HepG2 (cell line): ENCODE measurements around the gene ZNF83. TPM values are rescaled to one million over a fixed set of nuclear protein-coding genes. Genes with fewer than 3 reads are reported as not detected.
"Not testable (repeated sequence)": the region's sequence is repeated elsewhere in the genome, so short reads cannot be mapped to it uniquely, and the experiment has no call there.

Source experiments
- ATAC-seq: fragments of 200-7000 bp; cut with Tn5 transposase; 3 replicates; pipeline ENCODE4 v1.9.1; 2020; ENCODE audit warnings: mild to moderate bottlenecking, moderate library complexity
- BruUV-seq: library from RNA; stranded (reverse); fragments of 400-500 nt; replicated peaks from 2 replicates; lab custom pipeline; 2021; lab: Mats Ljungman, UMichigan
- CTCF ChIA-PET: fragments of 300-600 bp; formaldehyde crosslinking; extraction: SDS; loops from one replicate; lab custom pipeline; 2021; ENCODE audit warnings: low total read pairs, inconsistent platforms, low intra/inter-chr PET ratio; lab: Yijun Ruan, JAX
- POLR2A ChIA-PET: fragments of 350-600 bp; sonication (Branson Sonifier 250); formaldehyde crosslinking; loops from one replicate; lab custom pipeline; 2020; ENCODE audit warnings: antibody characterized with exemption, inconsistent platforms; lab: Yijun Ruan, JAX
- DNase-seq: peaks from one replicate; pipeline ENCODE4 v3.0.0-alpha.2; 2015; ENCODE audit warnings: low spot score
- FAIRE-seq: peaks from 3 replicates; lab custom pipeline; 2011; peaks lifted over from hg19 to GRCh38; lab: Jason Lieb, UNC
- H2AFZ ChIP-seq: one replicate; pipeline ENCODE4 v1.6.1; 2011; ENCODE audit warnings: low read length, inconsistent platforms
- H3K27ac ChIP-seq: fragments of 300-600 bp; 3 replicates; pipeline ENCODE4 v1.8.0; 2011; ENCODE audit warnings: mixed run types, mild to moderate bottlenecking, mixed read lengths, low read length, inconsistent platforms; ENCODE audit not compliant: insufficient read depth; ENCODE audit errors: extremely low read length
- H3K27me3 ChIP-seq, 2 experiments: fragments of 200-600 bp in 1 of 2; 2 replicates in 1 of 2; 3 replicates in 1 of 2; pipeline versions ENCODE4 v1.6.0 to v1.8.0; 2011; ENCODE audit warnings: low read length in 2 of 2, mild to moderate bottlenecking in 2 of 2, moderate library complexity in 2 of 2, inconsistent platforms in 1 of 2; ENCODE audit not compliant: insufficient read depth in 2 of 2, control insufficient read depth in 1 of 2
- H3K36me3 ChIP-seq, 2 experiments: fragments of 200-600 bp in 1 of 2; replicated peaks in 1 of 2; 2 replicates in 1 of 2; 3 replicates in 1 of 2; pipeline versions ENCODE4 v1.5.1 to v1.8.0; 2011; ENCODE audit warnings: low read length in 2 of 2, inconsistent platforms in 1 of 2; ENCODE audit not compliant: insufficient read depth in 2 of 2, control insufficient read depth in 1 of 2
- H3K4me1 ChIP-seq: 2 replicates; pipeline ENCODE4 v1.5.1; 2012; ENCODE audit warnings: low read length, inconsistent platforms; ENCODE audit not compliant: insufficient read depth
- H3K4me2 ChIP-seq: 2 replicates; pipeline ENCODE4 v1.6.0; 2011; ENCODE audit warnings: low read depth, low read length, inconsistent platforms
- H3K4me3 ChIP-seq, 3 experiments: fragments of 200-600 bp in 1 of 3; sonication (generic), shearing (Covaris generic) in 1 of 3; replicated peaks in 1 of 3; 2 replicates each; pipeline ENCODE4 v1.5.1; 2011 to 2016; ENCODE audit warnings: low read length in 3 of 3, inconsistent platforms in 2 of 3, low read depth in 2 of 3, mild to moderate bottlenecking in 2 of 3, control low read depth in 1 of 3, mixed read lengths in 1 of 3; ENCODE audit not compliant: insufficient read depth in 1 of 3
- H3K79me2 ChIP-seq: one replicate; pipeline ENCODE4 v1.6.1; 2011; ENCODE audit warnings: low read length, inconsistent platforms; ENCODE audit not compliant: insufficient read depth
- H3K9ac ChIP-seq: 2 replicates; pipeline ENCODE4 v1.6.0; 2011; ENCODE audit warnings: mild to moderate bottlenecking, low read depth, low read length, inconsistent platforms; ENCODE audit not compliant: insufficient read depth
- H3K9me3 ChIP-seq: 2 replicates; pipeline ENCODE4 v1.5.1; 2012; ENCODE audit warnings: mild to moderate bottlenecking, low read length
- H4K20me1 ChIP-seq: 2 replicates; pipeline ENCODE4 v1.6.0; 2011; ENCODE audit warnings: inconsistent platforms, mild to moderate bottlenecking, low read length, moderate library complexity; ENCODE audit not compliant: insufficient read depth
- ARNT ChIP-seq: fragments of 450-650 bp; IDR thresholded peaks from 2 replicates; pipeline ENCODE4 v1.6.1; 2017
- MAFF ChIP-seq: IDR thresholded peaks from 2 replicates; pipeline ENCODE4 v1.6.1; 2011; ENCODE audit warnings: low read depth, low read length, improper control_type of control experiment
- MAFK ChIP-seq, 2 experiments: IDR thresholded peaks in 1 of 2; conservative IDR thresholded peaks in 1 of 2; 2 replicates each; pipeline ENCODE4 v1.6.1; 2011; ENCODE audit warnings: improper control_type of control experiment in 2 of 2, low read length in 2 of 2
- WGBS: methylation state at CpG from one replicate; pipeline ENCODE4 v1.1.6; 2017; ENCODE audit warnings: low lambda C conversion rate; 5-methylcytosine and 5-hydroxymethylcytosine counted together
- in situ Hi-C: cut with HindIII; loops from 2 replicates; pipeline ENCODE4 v1.10.0; 2017; ENCODE audit warnings: low pct_unique_long_range_greater_than_20kb; ENCODE audit not compliant: extremely low pct_ligation_motif_present
- intact Hi-C: fragments of 100-400 bp; cut with micrococcal nuclease; formaldehyde crosslinking; loops from one replicate; pipeline ENCODE4 v1.10.0; 2022; ENCODE audit not compliant: unreplicated experiment
- polyA plus RNA-seq, 8 experiments: library from polyadenylated mRNA; depleted of rRNA in 3 of 8; stranded (reverse) in 7 of 8; unstranded in 1 of 8; fragments of >200 nt; fragmentation: Illumina TruSeq in 4 of 8; extraction: Trizol in 4 of 8; gene quantifications; 2 replicates each; pipeline versions ENCODE4 v1.2.1 to v1.2.3, GENCODE V29; 2011 to 2016; ENCODE audit warnings: low read depth in 4 of 8, missing spikeins in 1 of 8, mixed read lengths in 1 of 8; ENCODE audit not compliant: insufficient read depth in 1 of 8
- total RNA-seq, 5 experiments: library from RNA; depleted of rRNA; stranded (reverse); fragments of >200 nt; fragmentation: Illumina TruSeq; extraction: Trizol; gene quantifications; 2 replicates each; pipeline ENCODE4 v1.2.3, GENCODE V29; 2016; ENCODE audit warnings: low read depth in 1 of 5

Gene ZNF83
- total and polyA plus RNA-seq, 2 of the 13 experiments (the other 11 are each of a cell fraction or from before 2014, with no cell fraction given), result 20.4 to 44.5 TPM

DNA sequence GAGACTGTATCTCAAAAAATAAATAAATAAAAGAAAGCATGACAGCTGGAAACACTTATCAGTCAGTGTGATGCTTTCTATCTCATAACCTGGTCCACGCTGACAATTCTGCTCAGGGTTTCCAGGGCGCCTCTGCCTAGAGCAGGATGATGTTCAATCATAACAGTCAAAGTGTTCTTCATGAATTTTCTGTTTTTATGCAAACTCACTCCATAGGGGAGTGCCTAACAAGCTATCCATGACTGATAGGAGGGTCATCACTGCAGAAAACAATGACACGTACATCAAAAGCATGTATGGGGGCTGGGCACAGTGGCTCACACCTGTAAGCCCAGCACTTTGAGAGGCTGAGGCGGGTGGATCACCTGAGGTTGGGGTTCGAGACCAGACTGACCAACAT lies 41.4 kb upstream of the ZNF83 start:
- H3K79me2 ChIP-seq, result peaks cover 23% of the 10 kb centered on the region
- CTCF ChIA-PET, result no interaction called here
- DNase-seq (no peak), FAIRE-seq (no peak), ATAC-seq (no peak)
- WGBS, result 53% methylated on average over 5 of the region's 5 CpGs
- no peak overlapping the region for H2AFZ ChIP-seq
- TF ChIP-seq ARNT, result no peak
- no peak overlapping the region for H3K27ac ChIP-seq
- H3K9ac ChIP-seq, result no peak overlapping the region
- no peaks in the 10 kb centered on the region for H3K27me3 ChIP-seq
- in situ Hi-C loops (no loop called here), intact Hi-C loops (no loop called here)
- H3K4me3 ChIP-seq, result no peak overlapping the region
- no peaks in the 10 kb centered on the region for H4K20me1 ChIP-seq
- no TSS peak for BruUV-seq
- peaks cover 0 to 5% of the 10 kb centered on the region in 2 experiments; a peak in 2 of 5 replicates for H3K36me3 ChIP-seq
- peaks cover 17% of the 10 kb centered on the region for H3K4me1 ChIP-seq
- POLR2A ChIA-PET, result interaction anchor here (0.6 kb wide), 1 partner anchor 146 kb away, joined by 6 read pairs; no protein-coding TSS in a partner anchor
- peaks cover 43% of the 10 kb centered on the region; the same call in 1 of the 2 replicates for H3K9me3 ChIP-seq
- no peak overlapping the region for H3K4me2 ChIP-seq

DNA sequence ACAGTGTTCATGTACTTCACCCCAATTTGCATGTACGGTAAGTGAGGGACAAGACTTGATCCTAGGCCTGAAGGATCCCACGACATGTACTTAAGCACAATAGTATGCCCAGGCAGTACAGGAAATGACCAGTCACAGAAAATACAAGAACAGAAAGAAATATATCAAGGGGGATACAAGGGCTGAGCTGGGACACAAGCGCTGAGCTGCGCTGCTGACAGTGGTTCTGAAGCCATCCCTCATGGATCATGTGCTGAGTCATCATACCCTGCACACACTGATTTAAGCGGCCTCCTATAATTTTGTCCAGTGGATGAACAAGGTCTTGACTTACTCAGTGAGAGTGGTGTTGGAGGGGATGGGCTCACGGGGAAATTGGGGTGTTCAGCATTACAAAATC lies 37.1 kb upstream of the ZNF83 start:
- H3K4me1 ChIP-seq, result peaks cover 12% of the 10 kb centered on the region; the same call in 1 of the 2 replicates
- H4K20me1 ChIP-seq, ATAC-seq, intact Hi-C loops, FAIRE-seq, in situ Hi-C loops, H3K4me3 ChIP-seq, DNase-seq, H3K27me3 ChIP-seq, H3K27ac ChIP-seq, H3K4me2 ChIP-seq, POLR2A ChIA-PET, H3K36me3 ChIP-seq, H3K9ac ChIP-seq, CTCF ChIA-PET, H2AFZ ChIP-seq, BruUV-seq: not testable (repeated sequence)
- H3K9me3 ChIP-seq, result peaks cover 40% of the 10 kb centered on the region
- TF ChIP-seq MAFF (peak; percentile 25; the same call in 1 of the 2 replicates), MAFK (conservative IDR thresholded peaks at IDR 0.05 in 1 of 2, IDR thresholded peaks at IDR 0.05 in 1 of 2; ENCODE audit: low read length in 2 of 2) (peak in 1 of 2 experiments; percentile 29; a peak in 1 of 4 replicates)
- 80% methylated on average over 6 of the region's 6 CpGs for WGBS
- peaks cover 24% of the 10 kb centered on the region for H3K79me2 ChIP-seq
